K562 (cell line): ENCODE results near the gene STAB1. TPM values are rescaled to one million over a fixed set of nuclear protein-coding genes. Genes with fewer than 3 reads are reported as not detected.
A peak's percentile ranks its signal among the peaks of the same experiment; 100 is the strongest.

Source experiments
- AFF4 ChIP-seq: sonication (generic); formaldehyde crosslinking; IDR thresholded peaks from 2 replicates; pipeline ENCODE4 v1.8.0; 2023; ENCODE audit warnings: mild to moderate bottlenecking, missing genetic modification reagents
- CC2D1A ChIP-seq: fragments of 450-650 bp; IDR thresholded peaks from 2 replicates; pipeline ENCODE4 v1.6.1; 2017; ENCODE audit warnings: mild to moderate bottlenecking
- EP400 ChIP-seq: fragments of 450-650 bp; IDR thresholded peaks from 2 replicates; pipeline ENCODE4 v1.6.1; 2017; ENCODE audit warnings: antibody characterized with exemption, mild to moderate bottlenecking, moderate library complexity
- FIP1L1 ChIP-seq: fragments of 200-400 bp; formaldehyde crosslinking; IDR thresholded peaks from 2 replicates; pipeline ENCODE4 v1.6.1; 2018; ENCODE audit warnings: mild to moderate bottlenecking, low read depth, low read length; ENCODE audit not compliant: poor library complexity, severe bottlenecking
- KAT7 ChIP-seq: sonication (generic); formaldehyde crosslinking; IDR thresholded peaks from 2 replicates; pipeline ENCODE4 v1.8.0; 2022; ENCODE audit warnings: missing genetic modification reagents, mild to moderate bottlenecking, borderline replicate concordance
- KDM5B ChIP-seq: fragments of 200-600 bp; sonication (generic); IDR thresholded peaks from 2 replicates; pipeline ENCODE4 v1.6.1; 2012; ENCODE audit warnings: low read depth, mild to moderate bottlenecking, moderate library complexity, low read length, control low read depth, inconsistent platforms; ENCODE audit not compliant: insufficient replicate concordance
- LCOR ChIP-seq: sonication (generic); formaldehyde crosslinking; IDR thresholded peaks from 2 replicates; pipeline ENCODE4 v1.8.0; 2022; ENCODE audit warnings: mild to moderate bottlenecking, missing genetic modification reagents
- MTA3 ChIP-seq: fragments of 450-650 bp; formaldehyde crosslinking; IDR thresholded peaks from 2 replicates; pipeline ENCODE4 v1.6.1; 2017; ENCODE audit warnings: mild to moderate bottlenecking, borderline replicate concordance
- MYC ChIP-seq, 2 experiments: fragments of 250-450 bp in 1 of 2; sonication (Bioruptor Pico) in 1 of 2; IDR thresholded peaks; 2 replicates each; pipeline versions ENCODE4 v1.5.1 to v1.6.1; 2012 to 2021; ENCODE audit warnings: low read depth in 2 of 2, borderline replicate concordance in 1 of 2, improper control_type of control experiment in 1 of 2, low read length in 1 of 2, mild to moderate bottlenecking in 1 of 2, moderate library complexity in 1 of 2
- POLR2A ChIP-seq: fragments of 450-650 bp; conservative IDR thresholded peaks from 2 replicates; pipeline ENCODE4 v1.6.1; 2016
- POLR2G ChIP-seq: fragments of 200-400 bp; formaldehyde crosslinking; IDR thresholded peaks from 2 replicates; pipeline ENCODE4 v1.6.1; 2017; ENCODE audit warnings: low read depth, mild to moderate bottlenecking, antibody characterized with exemption, low read length, moderate library complexity
- RBFOX2 ChIP-seq: fragments of 200-400 bp; formaldehyde crosslinking; IDR thresholded peaks from 2 replicates; pipeline ENCODE4 v1.6.1; 2017; ENCODE audit warnings: low read depth, mild to moderate bottlenecking, low read length, moderate library complexity
- SIN3A ChIP-seq, 2 experiments: fragments of 150-350 bp in 1 of 2; IDR thresholded peaks; 2 replicates each; pipeline ENCODE4 v1.6.1; 2011 to 2016; ENCODE audit warnings: borderline replicate concordance in 2 of 2, low read depth in 2 of 2, low read length in 2 of 2, mild to moderate bottlenecking in 2 of 2, moderate library complexity in 2 of 2; ENCODE audit not compliant: control insufficient read depth in 1 of 2
- SMARCA4 ChIP-seq: fragments of 450-650 bp; IDR thresholded peaks from 2 replicates; pipeline ENCODE4 v1.6.1; 2016
- SP1 ChIP-seq: sonication (generic); formaldehyde crosslinking; IDR thresholded peaks from 2 replicates; pipeline ENCODE4 v1.8.1; 2022; ENCODE audit warnings: mild to moderate bottlenecking, missing genetic modification reagents
- TAF7 ChIP-seq: fragments of 450-650 bp; IDR thresholded peaks from 2 replicates; pipeline ENCODE4 v1.6.1; 2016; ENCODE audit warnings: missing genetic modification characterization, missing compliant biosample characterization
- TBP ChIP-seq: optimal IDR thresholded peaks from 2 replicates; pipeline ENCODE3; 2011; ENCODE audit warnings: low read depth, low read length, improper control_type of control experiment
- ZBTB11 ChIP-seq, 3 experiments: fragments of 200-800 bp in 1 of 3; fragments of 250-450 bp in 1 of 3; fragments of 450-650 bp in 1 of 3; sonication (Bioruptor Pico) in 1 of 3; sonication (Bioruptor generic) in 1 of 3; formaldehyde crosslinking in 1 of 3; IDR thresholded peaks; 2 replicates each; pipeline versions ENCODE4 v1.6.1 to v1.8.0; 2016 to 2022; ENCODE audit warnings: mild to moderate bottlenecking in 2 of 3, missing genetic modification characterization in 2 of 3, missing compliant biosample characterization in 1 of 3, moderate library complexity in 1 of 3
- ZNF324 ChIP-seq: fragments of 250-450 bp; sonication (Bioruptor Pico); IDR thresholded peaks from 2 replicates; pipeline ENCODE4 v1.4.0; 2020; ENCODE audit warnings: mild to moderate bottlenecking
- polyA plus RNA-seq, 8 experiments: library from polyadenylated mRNA; depleted of rRNA in 4 of 8; stranded (reverse) in 5 of 8; unstranded in 3 of 8; fragments of >200 nt; fragmentation: Nextera tagmentation in 2 of 8; fragmentation: Illumina TruSeq in 1 of 8; extraction: Ambion mirVana in 2 of 8; extraction: Trizol in 1 of 8; gene quantifications; 2 replicates each; pipeline versions ENCODE4 v1.2.1 to v1.2.3, GENCODE V29; 2011 to 2014; ENCODE audit warnings: inconsistent platforms in 1 of 8, missing spikeins in 1 of 8
- total RNA-seq, 7 experiments: library from RNA; depleted of rRNA in 6 of 7; stranded (reverse); fragments of >200 nt in 6 of 7; fragmentation: Illumina TruSeq in 2 of 7; extraction: Trizol in 2 of 7; gene quantifications; 2 replicates each; pipeline versions ENCODE4 v1.2.1 to v1.2.3, GENCODE V29; 2011 to 2021; ENCODE audit warnings: low replicate concordance in 1 of 7

Gene STAB1
- total and polyA plus RNA-seq, 9 of the 15 experiments (the other 6 are each of a cell fraction or from before 2014, with no cell fraction given) = 0.20 to 3.9 (median 1.2) TPM

GRCh38 chr3:52532838-52533622 is 37.9 kb downstream of the STAB1 start (continued):
- TF ChIP-seq POLR2G (peak; percentile 79), LCOR (no peak), KDM5B (peak; percentile 38), MTA3 (0 out of 2 replicates have a peak, but pooled peaks have one; percentile 15), SIN3A (IDR thresholded peaks at IDR 0.05; ENCODE audit: borderline replicate concordance in 2 of 2, control insufficient read depth in 1 of 2, low read depth in 2 of 2, low read length in 2 of 2) (peak in 1 of 2 experiments; percentile 29; a peak in 1 of 4 replicates), ZNF324 (CRISPR knock-in tag) (no peak), ZBTB11 (CRISPR knock-in tag; IDR thresholded peaks at IDR 0.05) (peak in 1 of 3 experiments; percentile 78; a peak in 2 of 6 replicates), MYC (IDR thresholded peaks at IDR 0.05; ENCODE audit: low read depth, low read length) (no peak), MYC (CRISPR knock-in tag; IDR thresholded peaks at IDR 0.05; ENCODE audit: borderline replicate concordance, low read depth) (peak; percentile 30; the same call in 1 of the 2 replicates), EP400 (peak; percentile 46; the same call in 1 of the 2 replicates), KAT7 (CRISPR knock-in tag) (peak; percentile 69; the same call in 1 of the 2 replicates), TAF7 (tag) (no peak), POLR2A (0 out of 2 replicates have a peak, but pooled peaks have one; percentile 40), FIP1L1 (peak; percentile 39), TBP (peak; percentile 46), CC2D1A (peak; percentile 97), AFF4 (0 out of 2 replicates have a peak, but pooled peaks have one; percentile 31), RBFOX2 (peak; percentile 88), SP1 (CRISPR knock-in tag) (peak; percentile 8; the same call in 1 of the 2 replicates), SMARCA4 (0 out of 2 replicates have a peak, but pooled peaks have one; percentile 9)
